Activated naive CD8-positive, alpha-beta T cell (primary cell): ENCODE measurements around the gene TMEM89.

Source experiments
- H3K27ac Mint-ChIP-seq: one replicate; pipeline ENCODE4 v1.8.0; 2021; ENCODE audit warnings: mixed read lengths
- H3K27me3 Mint-ChIP-seq: one replicate; pipeline ENCODE4 v1.8.0; 2021; ENCODE audit warnings: mixed read lengths
- H3K36me3 Mint-ChIP-seq: one replicate; pipeline ENCODE4 v1.8.0; 2021; ENCODE audit warnings: mixed read lengths
- H3K4me1 Mint-ChIP-seq: one replicate; pipeline ENCODE4 v1.8.0; 2021; ENCODE audit warnings: low read depth, mixed read lengths
- H3K4me3 Mint-ChIP-seq: one replicate; pipeline ENCODE4 v1.8.0; 2021; ENCODE audit warnings: mild to moderate bottlenecking, mixed read lengths
- H3K9me3 Mint-ChIP-seq: one replicate; pipeline ENCODE4 v1.8.0; 2021; ENCODE audit warnings: low read depth, mixed read lengths

Gene TMEM89

GRCh38 chr3:48621461-48621869 lies at the start of gene TMEM89:
Gene TMEM89 (minus strand): TSS chr3:48621769. CDS start chr3:48621756, 13 bp downstream.
- Mint-ChIP-seq H3K36me3 (peaks cover 6% of the 10 kb centered on the region), H3K27ac (no peak within 1 kb of the TSS), H3K9me3 (peaks cover 7% of the 10 kb centered on the region), H3K4me1 (peaks cover 13% of the 10 kb centered on the region), H3K27me3 (no peaks in the 10 kb centered on the region), H3K4me3 (no peak within 1 kb of the TSS)

DNA sequence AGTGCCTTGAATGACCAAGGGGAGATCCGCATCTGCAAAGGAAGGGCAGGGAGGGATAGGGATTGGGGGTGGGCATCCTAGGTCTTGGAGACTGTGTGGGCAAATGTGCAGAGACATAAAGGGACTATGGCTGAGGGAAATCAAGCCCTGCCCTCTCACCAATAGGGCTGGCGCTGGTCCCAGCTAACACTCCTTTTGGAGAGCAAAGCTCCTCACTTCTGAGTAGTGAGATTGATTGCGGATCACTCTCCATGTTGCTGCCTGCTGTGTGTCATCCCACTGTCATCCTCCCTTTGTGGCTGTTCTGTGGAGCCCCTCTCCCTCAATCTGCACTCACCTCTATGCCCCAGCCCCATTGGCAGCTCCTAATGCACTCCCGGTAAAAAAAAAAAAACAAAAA lies 43.4 kb upstream of the TMEM89 start:
- H3K36me3 Mint-ChIP-seq = no peaks in the 10 kb centered on the region
- no peak overlapping the region for H3K27ac Mint-ChIP-seq
- H3K9me3 Mint-ChIP-seq = no peaks in the 10 kb centered on the region
- H3K4me3 Mint-ChIP-seq = no peak overlapping the region
- peaks cover 4% of the 10 kb centered on the region for H3K27me3 Mint-ChIP-seq
- H3K4me1 Mint-ChIP-seq = peaks cover 12% of the 10 kb centered on the region

DNA sequence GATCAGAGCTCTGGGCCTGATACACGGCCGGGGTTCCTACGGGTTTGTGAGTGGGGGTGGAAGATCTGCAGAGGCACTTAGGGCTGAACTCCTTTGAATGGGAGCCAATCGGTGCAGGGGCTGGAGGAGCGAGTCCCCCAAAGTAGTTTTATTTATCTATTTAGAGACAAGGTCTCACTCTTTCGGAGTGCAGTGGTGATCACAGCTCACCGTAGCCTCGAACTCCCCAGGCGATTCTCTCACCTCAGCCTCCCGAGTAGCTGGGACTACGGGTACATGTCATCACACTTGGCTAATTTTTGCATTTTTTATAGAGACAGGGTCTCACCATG lies 42.7 kb upstream of the TMEM89 start:
- Mint-ChIP-seq H3K4me1 (peaks cover 12% of the 10 kb centered on the region), H3K4me3 (peak overlapping the region; percentile 72), H3K27me3 (peaks cover 4% of the 10 kb centered on the region), H3K9me3 (no peaks in the 10 kb centered on the region), H3K27ac (no peak overlapping the region), H3K36me3 (no peaks in the 10 kb centered on the region)

DNA sequence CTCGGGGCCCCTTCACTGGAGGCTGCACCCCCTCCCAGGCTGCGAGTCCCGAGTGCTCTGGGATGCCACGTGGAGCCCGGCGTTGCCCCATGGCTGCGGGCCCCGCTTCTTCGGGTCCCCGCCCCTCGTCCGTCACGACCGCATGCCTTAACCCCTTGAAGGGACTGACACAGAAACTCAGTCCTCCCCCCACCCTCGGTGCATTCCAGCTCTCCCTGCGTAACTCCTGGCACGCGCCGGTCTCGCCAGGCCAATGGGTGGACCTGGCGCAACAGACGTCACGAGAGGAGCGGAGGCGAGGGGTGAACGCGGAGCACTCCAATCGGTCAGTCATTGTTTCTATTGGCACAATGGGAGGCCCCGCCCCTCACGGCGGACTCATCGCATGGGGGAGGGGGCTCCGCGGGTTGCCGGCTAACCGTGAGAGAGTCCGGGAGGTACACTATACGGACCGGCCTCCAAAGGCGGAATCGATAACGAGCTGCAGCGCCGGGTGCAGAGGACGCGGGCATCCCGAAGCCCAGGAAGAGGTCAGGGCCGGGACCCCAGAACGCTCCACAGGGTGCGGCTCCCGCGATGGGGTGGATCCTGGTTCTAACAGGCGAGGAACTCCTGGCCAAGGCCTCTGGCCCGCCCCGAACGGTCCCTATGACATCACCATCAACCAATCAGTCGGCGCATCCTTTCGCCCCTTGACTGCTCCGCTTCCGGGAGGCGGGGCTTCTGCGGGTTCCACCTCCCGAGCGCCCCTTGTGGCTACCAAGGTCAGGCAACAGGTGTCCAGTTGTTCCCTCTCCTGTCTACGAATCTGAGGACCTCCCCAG lies 42.1 kb upstream of the TMEM89 start:
- Mint-ChIP-seq H3K4me3 (peak overlapping the region; percentile 72), H3K4me1 (peaks cover 12% of the 10 kb centered on the region), H3K9me3 (no peaks in the 10 kb centered on the region), H3K27ac (peak overlapping the region; percentile 72), H3K36me3 (no peaks in the 10 kb centered on the region), H3K27me3 (peaks cover 4% of the 10 kb centered on the region)

DNA sequence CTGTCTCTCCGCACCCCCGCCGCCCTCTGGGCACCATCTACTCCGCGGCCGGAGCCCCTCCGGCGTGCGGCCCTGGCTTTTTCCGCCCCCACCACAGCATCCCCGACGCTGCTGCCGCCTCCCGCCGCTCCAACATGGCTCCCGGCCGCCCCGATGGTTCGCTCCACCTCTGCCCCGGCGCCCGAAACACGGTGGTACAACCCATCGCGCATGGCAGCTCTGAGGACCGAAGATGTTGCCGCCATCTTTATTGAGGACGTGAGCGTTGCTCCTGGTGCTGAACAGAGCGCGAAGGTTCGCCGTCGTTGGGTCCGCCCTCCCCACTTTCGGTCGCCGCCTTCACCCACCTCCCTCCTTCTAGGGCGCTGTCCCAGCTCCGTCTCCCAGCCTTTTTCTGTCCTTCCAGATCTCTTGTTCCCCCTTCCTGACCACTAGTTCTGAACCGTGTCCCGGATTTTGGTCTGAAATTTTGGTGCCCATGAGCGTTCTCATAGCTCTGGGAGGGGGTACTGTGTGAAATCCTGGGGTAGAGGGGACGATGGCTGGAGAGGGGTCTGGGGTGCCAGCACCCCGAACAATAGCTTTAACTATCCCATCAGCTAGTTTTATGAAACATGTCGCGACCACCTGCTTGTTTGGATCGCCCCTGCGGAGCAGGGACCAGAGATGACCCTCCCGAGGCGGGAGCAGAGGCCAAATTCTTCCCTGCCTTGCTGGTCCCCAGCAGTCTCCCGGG lies 41.4 kb upstream of the TMEM89 start, which contains the start of gene CELSR3:
TSS of gene CELSR3 (minus strand) at position 134 of the 736 bp plus-strand sequence. CDS start 252 bp downstream, outside the sequence.
- no peaks in the 10 kb centered on the region for H3K36me3 Mint-ChIP-seq
- peaks cover 4% of the 10 kb centered on the region for H3K27me3 Mint-ChIP-seq
- H3K4me3 Mint-ChIP-seq = peak within 1 kb of the TSS; percentile 72
- H3K4me1 Mint-ChIP-seq = peaks cover 12% of the 10 kb centered on the region
- H3K27ac Mint-ChIP-seq = peak within 1 kb of the TSS; percentile 72
- no peaks in the 10 kb centered on the region for H3K9me3 Mint-ChIP-seq

DNA sequence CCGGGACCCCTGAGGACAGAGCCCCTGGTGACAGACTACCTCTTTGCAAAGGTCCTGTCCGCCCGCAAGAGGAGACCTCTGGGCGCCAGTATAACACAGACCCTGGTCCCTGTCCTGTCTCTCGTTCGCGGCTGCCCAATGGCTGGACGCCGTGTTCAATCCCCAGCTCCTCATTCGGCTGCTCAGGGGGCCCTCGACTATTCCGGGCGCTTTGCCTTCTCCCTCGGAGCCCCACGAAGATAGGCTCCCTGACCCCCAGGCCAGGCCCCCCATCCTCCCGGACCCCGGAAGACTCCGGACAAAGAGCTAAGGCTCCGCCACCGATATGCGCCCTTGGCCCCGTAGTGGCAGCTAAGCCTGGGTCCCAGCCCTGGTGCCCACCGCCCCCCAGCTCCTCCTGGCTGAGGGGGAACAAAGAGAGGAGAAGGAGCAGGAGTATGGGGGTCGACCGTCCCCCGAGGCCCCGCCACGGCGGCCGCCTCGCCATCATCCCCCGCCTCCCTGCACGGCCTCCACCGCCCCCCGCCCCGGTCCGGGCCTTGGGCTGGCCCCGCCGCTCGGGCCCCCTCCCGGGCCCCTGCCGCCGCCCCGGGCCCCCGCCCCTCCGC lies 40.7 kb upstream of the TMEM89 start:
- H3K27ac Mint-ChIP-seq = no peak overlapping the region
- H3K4me3 Mint-ChIP-seq = no peak overlapping the region
- peaks cover 14% of the 10 kb centered on the region for H3K4me1 Mint-ChIP-seq
- H3K27me3 Mint-ChIP-seq = peaks cover 4% of the 10 kb centered on the region
- H3K36me3 Mint-ChIP-seq = no peaks in the 10 kb centered on the region
- H3K9me3 Mint-ChIP-seq = no peaks in the 10 kb centered on the region

DNA sequence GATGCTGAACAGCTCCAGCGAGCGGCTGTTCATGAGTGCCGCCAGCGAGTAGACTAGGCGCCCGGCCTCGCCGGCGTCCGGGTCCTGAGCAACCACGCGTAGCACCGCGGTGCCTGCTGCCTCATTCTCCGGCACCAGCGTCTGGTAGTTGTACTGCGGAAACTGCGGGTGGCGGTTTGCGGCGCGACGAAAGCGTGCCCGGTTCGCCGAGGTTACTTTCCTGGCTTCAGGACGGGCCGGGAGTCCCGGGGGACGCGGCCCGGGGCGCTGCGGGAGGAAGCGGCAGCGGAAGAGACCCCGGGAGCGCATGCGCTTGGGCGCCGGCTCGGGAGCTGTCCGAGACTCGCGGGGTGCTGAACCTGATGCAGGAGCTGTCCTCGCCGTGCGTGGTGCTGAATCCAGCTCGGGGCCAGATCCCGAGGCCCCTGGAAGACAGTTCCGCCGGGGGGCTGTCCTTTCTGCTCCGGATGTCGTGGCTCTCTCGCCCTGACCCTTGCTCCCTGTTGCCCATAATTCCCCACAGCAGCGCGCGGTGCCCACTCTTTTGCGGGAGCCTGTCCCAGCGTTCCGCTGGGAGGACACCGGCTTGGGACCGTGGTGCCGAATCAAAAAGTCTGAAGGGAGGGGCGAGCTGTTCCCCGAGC lies 40.1 kb upstream of the TMEM89 start:
- no peak overlapping the region for H3K27ac Mint-ChIP-seq
- H3K27me3 Mint-ChIP-seq = peaks cover 4% of the 10 kb centered on the region
- H3K4me1 Mint-ChIP-seq = peaks cover 15% of the 10 kb centered on the region

DNA sequence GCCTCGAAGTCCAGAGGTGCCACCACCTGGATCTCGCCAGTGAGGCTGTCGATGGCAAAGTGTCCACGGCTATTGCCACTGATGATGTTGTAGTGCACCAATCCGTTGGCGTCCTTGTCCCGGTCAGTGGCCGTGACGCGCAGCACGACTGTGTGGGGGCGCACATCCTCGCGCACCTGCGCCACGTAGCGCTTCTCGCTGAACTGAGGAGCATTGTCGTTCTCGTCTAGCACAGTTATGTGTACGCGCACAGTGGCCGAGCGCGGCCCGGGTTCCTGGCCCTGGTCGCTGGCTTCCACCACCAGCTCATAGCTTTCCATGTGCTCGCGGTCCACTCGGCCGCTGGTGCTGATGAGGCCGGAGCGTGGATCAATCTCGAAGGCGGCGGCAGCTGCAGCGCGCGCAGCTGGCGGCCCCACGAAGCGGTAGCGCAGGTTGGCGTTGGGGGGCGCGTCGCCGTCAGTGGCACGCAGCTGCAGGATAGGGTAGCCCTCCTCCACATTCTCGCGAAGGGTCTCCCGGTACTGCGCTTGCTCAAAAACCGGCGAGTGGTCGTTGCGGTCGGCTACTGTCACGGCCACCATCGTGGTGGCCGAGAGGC lies 39.3 kb upstream of the TMEM89 start:
- no peak overlapping the region for H3K27ac Mint-ChIP-seq
- peaks cover 17% of the 10 kb centered on the region for H3K4me1 Mint-ChIP-seq
- no peak overlapping the region for H3K4me3 Mint-ChIP-seq
- H3K9me3 Mint-ChIP-seq = no peaks in the 10 kb centered on the region
- peaks cover 4% of the 10 kb centered on the region for H3K27me3 Mint-ChIP-seq
- no peaks in the 10 kb centered on the region for H3K36me3 Mint-ChIP-seq

More for the DNA sequence above, 40.1 kb upstream of the TMEM89 start:
- Mint-ChIP-seq H3K9me3 (no peaks in the 10 kb centered on the region), H3K36me3 (no peaks in the 10 kb centered on the region), H3K4me3 (peak overlapping the region; percentile 69)

DNA sequence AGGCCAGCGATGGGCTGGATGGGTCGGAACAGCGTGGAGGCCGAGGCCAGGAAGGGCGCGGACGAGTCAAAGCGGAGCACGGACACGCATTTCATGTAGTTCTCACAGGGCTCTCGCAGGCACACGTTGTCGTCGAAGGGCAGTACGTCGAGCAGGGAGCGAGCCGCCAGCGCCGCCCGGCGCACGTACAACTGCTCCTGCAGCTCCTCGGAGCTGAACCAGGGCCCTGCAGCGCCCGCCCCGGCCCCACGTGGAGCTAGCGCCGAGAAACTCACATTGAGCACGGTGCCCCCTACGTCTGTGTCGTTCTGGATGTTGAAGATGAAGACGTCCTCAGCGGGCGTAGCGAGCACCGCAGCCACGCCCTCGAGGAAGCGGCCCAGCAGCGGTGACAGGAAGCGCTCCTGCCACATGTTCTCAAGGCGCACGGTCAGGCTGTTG lies 35.3 kb upstream of the TMEM89 start:
- Mint-ChIP-seq H3K4me3 (peak overlapping the region; percentile 80), H3K36me3 (no peaks in the 10 kb centered on the region), H3K4me1 (peaks cover 12% of the 10 kb centered on the region), H3K9me3 (no peaks in the 10 kb centered on the region), H3K27me3 (no peaks in the 10 kb centered on the region), H3K27ac (peak overlapping the region; percentile 77)

GRCh38 chr3:48656061-48656840 lies 34.7 kb upstream of the TMEM89 start:
- no peaks in the 10 kb centered on the region for H3K27me3 Mint-ChIP-seq
- no peaks in the 10 kb centered on the region for H3K9me3 Mint-ChIP-seq
- no peaks in the 10 kb centered on the region for H3K36me3 Mint-ChIP-seq
- H3K4me3 Mint-ChIP-seq = peak overlapping the region; percentile 80
- peak overlapping the region; percentile 77 for H3K27ac Mint-ChIP-seq
- H3K4me1 Mint-ChIP-seq = peaks cover 10% of the 10 kb centered on the region

- Mint-ChIP-seq H3K4me3 (peak overlapping the region; percentile 77), H3K27ac (peak overlapping the region; percentile 81), H3K4me1 (peaks cover 10% of the 10 kb centered on the region), H3K27me3 (no peaks in the 10 kb centered on the region), H3K36me3 (no peaks in the 10 kb centered on the region), H3K9me3 (no peaks in the 10 kb centered on the region)
Measured at GRCh38 chr3:48655606-48656005, 34.0 kb upstream of the TMEM89 start.

DNA sequence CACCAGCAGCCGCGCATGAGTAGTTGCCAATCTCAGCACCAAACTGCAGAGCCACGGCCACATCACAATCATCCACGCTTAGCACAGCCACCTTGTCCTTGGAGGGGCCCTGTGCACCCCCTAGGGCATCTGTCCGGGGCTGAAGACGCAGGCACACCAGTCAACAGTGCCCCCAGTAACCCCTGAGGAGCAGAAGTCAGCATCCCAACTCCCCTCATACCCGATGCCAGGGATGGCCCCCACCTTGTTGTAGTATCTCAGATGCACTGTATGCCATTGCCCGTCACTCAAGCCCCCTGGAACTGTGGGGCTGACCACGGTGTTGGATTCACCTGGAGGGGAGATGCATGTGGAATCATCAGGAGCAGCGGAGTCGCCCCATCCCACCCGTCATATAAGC lies 33.5 kb upstream of the TMEM89 start:
- no peaks in the 10 kb centered on the region for H3K27me3 Mint-ChIP-seq
- H3K27ac Mint-ChIP-seq = peak overlapping the region; percentile 81
- H3K4me3 Mint-ChIP-seq = peak overlapping the region; percentile 77
- H3K9me3 Mint-ChIP-seq = no peaks in the 10 kb centered on the region
- peaks cover 10% of the 10 kb centered on the region for H3K4me1 Mint-ChIP-seq
- H3K36me3 Mint-ChIP-seq = no peaks in the 10 kb centered on the region

GRCh38 chr3:48652923-48653715 lies 31.6 kb upstream of the TMEM89 start:
- Mint-ChIP-seq H3K4me3 (no peak overlapping the region), H3K27me3 (no peaks in the 10 kb centered on the region), H3K9me3 (no peaks in the 10 kb centered on the region)

More at GRCh38 chr3:48652923-48653715, 31.6 kb upstream of the TMEM89 start:
- no peaks in the 10 kb centered on the region for H3K36me3 Mint-ChIP-seq
- peaks cover 10% of the 10 kb centered on the region for H3K4me1 Mint-ChIP-seq
- H3K27ac Mint-ChIP-seq = no peak overlapping the region
